Measurements from ENCODE around the gene PPM1G. TPM values are rescaled to one million over a fixed set of nuclear protein-coding genes. Genes with fewer than 3 reads are reported as not detected.

The PPM1G gene
- total RNA-seq, 1 donor from 2014 or later, result 127 TPM

DNA sequence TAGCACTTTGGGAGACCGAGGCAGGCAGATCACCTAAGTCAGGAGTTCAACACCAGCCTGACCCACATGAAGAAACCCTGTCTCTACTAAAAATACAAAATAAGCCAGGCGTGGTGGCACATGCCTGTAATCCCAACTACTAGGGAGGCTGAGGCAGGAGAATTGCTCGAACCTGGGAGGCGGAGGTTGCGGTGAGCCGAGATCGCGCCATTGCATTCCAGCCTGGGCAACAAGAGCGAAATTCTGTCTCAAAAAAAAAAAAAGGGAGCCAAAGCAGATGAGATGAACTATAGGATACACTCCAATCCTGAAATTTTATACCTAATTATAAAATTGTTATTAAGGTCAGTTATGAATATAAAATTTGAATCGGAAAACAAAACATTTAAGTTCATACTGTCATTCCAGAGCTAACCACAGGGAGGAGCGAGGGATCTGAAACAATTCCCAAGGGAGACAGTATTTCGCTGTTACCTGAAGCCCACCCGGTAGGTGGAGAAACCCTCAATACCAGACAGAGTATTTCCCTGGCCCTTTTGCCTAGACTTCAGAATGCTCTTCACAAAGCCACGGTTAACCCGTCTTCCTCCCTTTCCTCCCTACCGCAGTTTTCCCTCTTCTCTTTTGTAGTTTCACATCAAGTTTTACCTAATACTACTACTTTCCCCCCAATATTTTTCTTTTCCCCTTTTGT lies 1.4 kb downstream of the PPM1G start:
- peaks cover 10% of the 10 kb centered on the region for H3K27me3 Mint-ChIP-seq (ENCODE audit: unreplicated experiment)
- peak overlapping the region; percentile 93 for H3K4me3 Mint-ChIP-seq (ENCODE audit: unreplicated experiment)
- DNase-seq (ENCODE audit: low spot score), result peak; percentile 43
- peak overlapping the region; percentile 89 for H3K27ac Mint-ChIP-seq (ENCODE audit: unreplicated experiment)
- H3K36me3 Mint-ChIP-seq (ENCODE audit: low read depth, unreplicated experiment), result peaks cover 9% of the 10 kb centered on the region
- peaks cover 10% of the 10 kb centered on the region for H3K4me1 Mint-ChIP-seq (ENCODE audit: unreplicated experiment)
- H3K9me3 Mint-ChIP-seq (ENCODE audit: unreplicated experiment), result no peaks in the 10 kb centered on the region
- TF ChIP-seq, protein P1, sequence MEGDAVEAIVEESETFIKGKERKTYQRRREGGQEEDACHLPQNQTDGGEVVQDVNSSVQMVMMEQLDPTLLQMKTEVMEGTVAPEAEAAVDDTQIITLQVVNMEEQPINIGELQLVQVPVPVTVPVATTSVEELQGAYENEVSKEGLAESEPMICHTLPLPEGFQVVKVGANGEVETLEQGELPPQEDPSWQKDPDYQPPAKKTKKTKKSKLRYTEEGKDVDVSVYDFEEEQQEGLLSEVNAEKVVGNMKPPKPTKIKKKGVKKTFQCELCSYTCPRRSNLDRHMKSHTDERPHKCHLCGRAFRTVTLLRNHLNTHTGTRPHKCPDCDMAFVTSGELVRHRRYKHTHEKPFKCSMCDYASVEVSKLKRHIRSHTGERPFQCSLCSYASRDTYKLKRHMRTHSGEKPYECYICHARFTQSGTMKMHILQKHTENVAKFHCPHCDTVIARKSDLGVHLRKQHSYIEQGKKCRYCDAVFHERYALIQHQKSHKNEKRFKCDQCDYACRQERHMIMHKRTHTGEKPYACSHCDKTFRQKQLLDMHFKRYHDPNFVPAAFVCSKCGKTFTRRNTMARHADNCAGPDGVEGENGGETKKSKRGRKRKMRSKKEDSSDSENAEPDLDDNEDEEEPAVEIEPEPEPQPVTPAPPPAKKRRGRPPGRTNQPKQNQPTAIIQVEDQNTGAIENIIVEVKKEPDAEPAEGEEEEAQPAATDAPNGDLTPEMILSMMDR (IDR thresholded peaks at IDR 0.05; ENCODE audit: unreplicated experiment), result peak; percentile 71

DNA sequence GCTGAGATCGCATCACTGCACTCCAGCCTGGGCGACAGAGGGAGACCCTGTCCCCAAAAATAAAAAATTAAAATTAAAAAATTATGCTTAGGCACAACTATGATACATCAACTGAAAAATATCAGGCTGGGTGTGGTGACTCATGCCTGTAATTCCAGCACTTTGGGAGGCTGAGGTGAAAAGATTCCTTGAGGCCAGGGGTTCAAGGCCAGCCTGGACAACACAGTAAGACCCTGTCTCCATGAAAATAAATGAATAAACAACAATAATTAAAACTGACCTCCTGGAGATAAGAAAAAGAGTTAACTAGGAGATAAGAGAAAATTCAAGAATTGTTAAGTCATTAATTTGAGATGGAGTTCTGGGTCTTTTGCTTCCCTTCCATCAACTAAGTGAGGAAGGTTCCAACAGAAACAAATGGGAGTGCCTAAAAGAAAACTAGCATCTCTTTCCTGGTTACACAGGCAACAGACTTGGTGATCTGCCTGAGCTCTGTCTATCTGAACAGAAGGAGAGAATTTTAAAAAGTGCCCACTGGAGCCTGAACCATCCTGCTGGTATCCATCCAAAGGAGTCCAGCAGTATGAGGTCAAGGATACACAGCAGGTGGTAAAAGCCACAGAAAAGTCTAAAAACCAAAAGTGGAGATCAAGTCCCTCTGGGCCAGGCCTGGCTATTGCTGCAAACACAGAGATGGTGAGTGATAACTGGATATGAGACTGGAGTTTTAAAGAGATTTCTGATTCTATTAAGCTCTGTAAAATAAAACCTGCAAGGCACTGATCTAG lies 8.8 kb downstream of the PPM1G start:
- DNase-seq (ENCODE audit: low spot score), result no peak
- H3K4me1 Mint-ChIP-seq (ENCODE audit: unreplicated experiment), result no peaks in the 10 kb centered on the region
- peaks cover 2% of the 10 kb centered on the region for H3K27me3 Mint-ChIP-seq (ENCODE audit: unreplicated experiment)
- no peaks in the 10 kb centered on the region for H3K9me3 Mint-ChIP-seq (ENCODE audit: unreplicated experiment)
- H3K36me3 Mint-ChIP-seq (ENCODE audit: low read depth, unreplicated experiment), result peaks cover 3% of the 10 kb centered on the region
- H3K27ac Mint-ChIP-seq (ENCODE audit: unreplicated experiment), result peak overlapping the region; percentile 37
- TF ChIP-seq, protein P1 (IDR thresholded peaks at IDR 0.05; ENCODE audit: unreplicated experiment), result no peak
- peak overlapping the region; percentile 42 for H3K4me3 Mint-ChIP-seq (ENCODE audit: unreplicated experiment)

DNA sequence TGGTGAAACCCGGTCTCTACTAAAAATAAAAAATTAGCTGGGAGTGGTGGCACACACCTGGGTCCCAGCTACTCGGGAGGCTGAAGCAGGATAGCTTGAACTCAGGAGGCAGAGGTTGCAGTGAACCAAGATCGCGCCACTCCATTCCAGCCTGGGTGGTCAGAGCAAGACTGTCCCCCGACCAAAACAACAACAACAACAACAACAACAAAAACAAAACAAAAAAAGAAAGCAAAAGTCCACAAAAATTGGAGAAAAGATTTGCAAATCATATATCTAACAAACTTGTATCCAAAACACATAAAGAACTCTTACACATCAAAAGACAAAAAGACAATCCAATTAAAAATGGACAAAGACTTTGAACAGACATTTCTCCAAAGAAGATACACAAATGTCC lies 10.4 kb downstream of the PPM1G start:
- Mint-ChIP-seq H3K36me3 (ENCODE audit: low read depth, unreplicated experiment) (peaks cover 3% of the 10 kb centered on the region), H3K27ac (ENCODE audit: unreplicated experiment) (no peak overlapping the region), H3K4me3 (ENCODE audit: unreplicated experiment) (no peak overlapping the region), H3K4me1 (ENCODE audit: unreplicated experiment) (no peaks in the 10 kb centered on the region), H3K9me3 (ENCODE audit: unreplicated experiment) (no peaks in the 10 kb centered on the region), H3K27me3 (ENCODE audit: unreplicated experiment) (peaks cover 2% of the 10 kb centered on the region)
- TF ChIP-seq, protein P1 (IDR thresholded peaks at IDR 0.05; ENCODE audit: unreplicated experiment), result no peak
- no peak for DNase-seq (ENCODE audit: low spot score)

GRCh38 chr2:27393225-27393624 lies 16.2 kb downstream of the PPM1G start:
- Mint-ChIP-seq H3K36me3 (ENCODE audit: low read depth, unreplicated experiment) (peaks cover 11% of the 10 kb centered on the region), H3K9me3 (ENCODE audit: unreplicated experiment) (no peaks in the 10 kb centered on the region), H3K27ac (ENCODE audit: unreplicated experiment) (no peak overlapping the region)

More at GRCh38 chr2:27393225-27393624, 16.2 kb downstream of the PPM1G start:
- peaks cover 1% of the 10 kb centered on the region for H3K27me3 Mint-ChIP-seq (ENCODE audit: unreplicated experiment)
- no peak overlapping the region for H3K4me3 Mint-ChIP-seq (ENCODE audit: unreplicated experiment)
- TF ChIP-seq, protein P1 (IDR thresholded peaks at IDR 0.05; ENCODE audit: unreplicated experiment), result no peak
- no peaks in the 10 kb centered on the region for H3K4me1 Mint-ChIP-seq (ENCODE audit: unreplicated experiment)
- DNase-seq (ENCODE audit: low spot score), result no peak
